ENCODE measurements around the gene VPS9D1.
A peak's percentile ranks its signal among the peaks of the same experiment; 100 is the strongest.

- TF ChIP-seq STAT1 (IDR thresholded peaks at IDR 0.05; ENCODE audit: unreplicated experiment) (no peak), EZH2 (IDR thresholded peaks at IDR 0.05; ENCODE audit: low read depth, unreplicated experiment) (no peak), REST (IDR thresholded peaks at IDR 0.05; ENCODE audit: unreplicated experiment) (no peak), POLR2AphosphoS5 (IDR thresholded peaks at IDR 0.05; ENCODE audit: low read depth) (peak; percentile 70), EZH2phosphoT487 (IDR thresholded peaks at IDR 0.05; ENCODE audit: unreplicated experiment) (no peak), CREB1 (CRISPR knock-in tag; IDR thresholded peaks at IDR 0.05; ENCODE audit: low read depth) (peak; percentile 73), NANOG (IDR thresholded peaks at IDR 0.05; ENCODE audit: borderline replicate concordance) (no peak), JUNB (IDR thresholded peaks at IDR 0.05; ENCODE audit: unreplicated experiment) (no peak), ZNF331 (CRISPR knock-in tag; IDR thresholded peaks at IDR 0.05; ENCODE audit: low read depth) (no peak)
- TF ChIP-seq, protein P1, sequence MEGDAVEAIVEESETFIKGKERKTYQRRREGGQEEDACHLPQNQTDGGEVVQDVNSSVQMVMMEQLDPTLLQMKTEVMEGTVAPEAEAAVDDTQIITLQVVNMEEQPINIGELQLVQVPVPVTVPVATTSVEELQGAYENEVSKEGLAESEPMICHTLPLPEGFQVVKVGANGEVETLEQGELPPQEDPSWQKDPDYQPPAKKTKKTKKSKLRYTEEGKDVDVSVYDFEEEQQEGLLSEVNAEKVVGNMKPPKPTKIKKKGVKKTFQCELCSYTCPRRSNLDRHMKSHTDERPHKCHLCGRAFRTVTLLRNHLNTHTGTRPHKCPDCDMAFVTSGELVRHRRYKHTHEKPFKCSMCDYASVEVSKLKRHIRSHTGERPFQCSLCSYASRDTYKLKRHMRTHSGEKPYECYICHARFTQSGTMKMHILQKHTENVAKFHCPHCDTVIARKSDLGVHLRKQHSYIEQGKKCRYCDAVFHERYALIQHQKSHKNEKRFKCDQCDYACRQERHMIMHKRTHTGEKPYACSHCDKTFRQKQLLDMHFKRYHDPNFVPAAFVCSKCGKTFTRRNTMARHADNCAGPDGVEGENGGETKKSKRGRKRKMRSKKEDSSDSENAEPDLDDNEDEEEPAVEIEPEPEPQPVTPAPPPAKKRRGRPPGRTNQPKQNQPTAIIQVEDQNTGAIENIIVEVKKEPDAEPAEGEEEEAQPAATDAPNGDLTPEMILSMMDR (conservative IDR thresholded peaks at IDR 0.05; ENCODE audit: low read depth in 2 of 2): peak in 1 of 2 experiments; percentile 29; a peak in 2 of 4 replicates
- TF ChIP-seq, protein P2, sequence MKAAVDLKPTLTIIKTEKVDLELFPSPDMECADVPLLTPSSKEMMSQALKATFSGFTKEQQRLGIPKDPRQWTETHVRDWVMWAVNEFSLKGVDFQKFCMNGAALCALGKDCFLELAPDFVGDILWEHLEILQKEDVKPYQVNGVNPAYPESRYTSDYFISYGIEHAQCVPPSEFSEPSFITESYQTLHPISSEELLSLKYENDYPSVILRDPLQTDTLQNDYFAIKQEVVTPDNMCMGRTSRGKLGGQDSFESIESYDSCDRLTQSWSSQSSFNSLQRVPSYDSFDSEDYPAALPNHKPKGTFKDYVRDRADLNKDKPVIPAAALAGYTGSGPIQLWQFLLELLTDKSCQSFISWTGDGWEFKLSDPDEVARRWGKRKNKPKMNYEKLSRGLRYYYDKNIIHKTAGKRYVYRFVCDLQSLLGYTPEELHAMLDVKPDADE (IDR thresholded peaks at IDR 0.05): no peak; the same call in 1 of the 2 replicates
These were observed 19.0 kb downstream of the VPS9D1 start, which contains the start of gene SPATA2L for GRCh38 chr16:89701425-89702406.

All from GM23338 (cell line).